HG03139 (cell line): ENCODE data around the gene SCYGR4.
"Not testable (repeated sequence)": the region's sequence is repeated elsewhere in the genome, so short reads cannot be mapped to it uniquely, and the experiment has no call there.

ENCODE experiments used
- ATAC-seq: cut with Tn5 transposase; IDR thresholded peaks from one replicate; pipeline ENCODE4 v1.9.1; 2021; ENCODE audit not compliant: unreplicated experiment

The SCYGR4 gene

GRCh38 chr2:227665189-227665940 is 48.1 kb downstream of the SCYGR4 start:
- ATAC-seq: no peak

- ATAC-seq: not testable (repeated sequence)
Observed at GRCh38 chr2:227666631-227667170, 49.4 kb downstream of the SCYGR4 start, which contains the start of gene SCYGR5. Gene SCYGR5, plus strand, starts transcription at chr2:227666804. Its CDS starts 0 bp downstream, at chr2:227666804.
